Astrocyte of the spinal cord (primary cell): ENCODE data around the gene SNRNP25.

Source experiments
- DNase-seq: peaks from one replicate; pipeline ENCODE4 v3.0.0; 2011; ENCODE audit warnings: low read depth, low spot score
- H3K4me3 ChIP-seq: 2 replicates; pipeline ENCODE4 v1.5.1; 2011; ENCODE audit warnings: low read depth, mild to moderate bottlenecking, low read length, moderate library complexity
- in situ Hi-C: cut with HindIII; loops from 2 replicates; pipeline ENCODE4 v1.10.0; 2017; ENCODE audit warnings: low sequenced_read_pairs
- TF ChIP-seq, protein P1 (sequence below): IDR thresholded peaks from 2 replicates; pipeline ENCODE4 v1.5.1; 2012; ENCODE audit warnings: low read depth, mild to moderate bottlenecking, low read length, inconsistent platforms

SNRNP25 gene

DNA sequence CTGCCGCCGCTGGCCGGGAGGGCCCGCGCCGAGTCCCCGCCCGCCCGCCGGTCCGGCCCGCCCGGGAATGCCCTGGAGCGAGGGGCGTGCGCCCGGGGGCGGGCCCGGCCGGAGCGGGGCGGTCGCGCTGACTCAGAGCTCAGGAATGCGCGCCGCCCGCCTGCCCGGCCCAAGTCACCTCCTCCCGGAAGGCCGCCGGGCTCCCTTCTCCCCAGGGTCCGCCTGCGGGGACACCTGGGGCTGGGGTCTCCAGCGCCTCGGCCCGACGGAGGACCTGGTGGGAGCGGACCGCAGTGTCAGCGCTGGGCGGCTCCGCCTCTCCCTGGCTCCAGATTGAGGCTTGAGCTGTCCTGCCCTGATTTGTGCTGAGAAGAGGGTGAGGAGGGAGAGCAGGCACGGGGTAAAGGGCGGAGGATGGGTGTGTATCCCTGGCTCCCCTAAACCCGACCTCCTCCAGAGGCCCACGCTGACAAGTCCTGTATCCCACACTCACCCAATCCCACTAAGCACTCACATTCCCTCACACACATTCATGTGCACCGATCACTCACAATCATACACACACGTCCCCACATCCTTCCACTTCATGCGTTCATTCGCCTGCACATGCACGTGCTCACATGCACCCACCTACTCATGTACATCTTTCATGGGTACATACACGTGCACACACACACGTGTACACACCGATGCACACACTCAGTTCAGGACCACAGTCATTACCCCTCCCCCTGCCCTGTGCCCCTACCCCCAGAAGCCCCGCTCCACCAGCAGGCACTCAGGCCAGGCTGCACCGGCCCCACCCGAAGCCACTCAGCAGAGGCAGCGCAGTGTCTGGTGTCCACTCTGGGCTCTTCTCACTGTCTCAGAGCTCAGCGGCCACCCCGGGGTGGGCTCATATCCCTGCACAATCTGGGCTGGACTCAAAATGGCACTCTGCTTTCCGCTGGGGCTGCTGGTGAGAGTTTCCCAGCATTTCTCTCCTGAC is 19.2 kb downstream of the SNRNP25 start, which contains the start of gene RHBDF1:
Gene RHBDF1 (minus strand): TSS at position 71 of the 988 bp plus-strand sequence. CDS start 7,616 bp downstream, outside the sequence.
- in situ Hi-C loops, result no loop called here
- H3K4me3 ChIP-seq, result peak within 1 kb of the TSS; percentile 65
- TF ChIP-seq, protein P1, sequence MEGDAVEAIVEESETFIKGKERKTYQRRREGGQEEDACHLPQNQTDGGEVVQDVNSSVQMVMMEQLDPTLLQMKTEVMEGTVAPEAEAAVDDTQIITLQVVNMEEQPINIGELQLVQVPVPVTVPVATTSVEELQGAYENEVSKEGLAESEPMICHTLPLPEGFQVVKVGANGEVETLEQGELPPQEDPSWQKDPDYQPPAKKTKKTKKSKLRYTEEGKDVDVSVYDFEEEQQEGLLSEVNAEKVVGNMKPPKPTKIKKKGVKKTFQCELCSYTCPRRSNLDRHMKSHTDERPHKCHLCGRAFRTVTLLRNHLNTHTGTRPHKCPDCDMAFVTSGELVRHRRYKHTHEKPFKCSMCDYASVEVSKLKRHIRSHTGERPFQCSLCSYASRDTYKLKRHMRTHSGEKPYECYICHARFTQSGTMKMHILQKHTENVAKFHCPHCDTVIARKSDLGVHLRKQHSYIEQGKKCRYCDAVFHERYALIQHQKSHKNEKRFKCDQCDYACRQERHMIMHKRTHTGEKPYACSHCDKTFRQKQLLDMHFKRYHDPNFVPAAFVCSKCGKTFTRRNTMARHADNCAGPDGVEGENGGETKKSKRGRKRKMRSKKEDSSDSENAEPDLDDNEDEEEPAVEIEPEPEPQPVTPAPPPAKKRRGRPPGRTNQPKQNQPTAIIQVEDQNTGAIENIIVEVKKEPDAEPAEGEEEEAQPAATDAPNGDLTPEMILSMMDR, result no peak
- DNase-seq, result no peak

DNA sequence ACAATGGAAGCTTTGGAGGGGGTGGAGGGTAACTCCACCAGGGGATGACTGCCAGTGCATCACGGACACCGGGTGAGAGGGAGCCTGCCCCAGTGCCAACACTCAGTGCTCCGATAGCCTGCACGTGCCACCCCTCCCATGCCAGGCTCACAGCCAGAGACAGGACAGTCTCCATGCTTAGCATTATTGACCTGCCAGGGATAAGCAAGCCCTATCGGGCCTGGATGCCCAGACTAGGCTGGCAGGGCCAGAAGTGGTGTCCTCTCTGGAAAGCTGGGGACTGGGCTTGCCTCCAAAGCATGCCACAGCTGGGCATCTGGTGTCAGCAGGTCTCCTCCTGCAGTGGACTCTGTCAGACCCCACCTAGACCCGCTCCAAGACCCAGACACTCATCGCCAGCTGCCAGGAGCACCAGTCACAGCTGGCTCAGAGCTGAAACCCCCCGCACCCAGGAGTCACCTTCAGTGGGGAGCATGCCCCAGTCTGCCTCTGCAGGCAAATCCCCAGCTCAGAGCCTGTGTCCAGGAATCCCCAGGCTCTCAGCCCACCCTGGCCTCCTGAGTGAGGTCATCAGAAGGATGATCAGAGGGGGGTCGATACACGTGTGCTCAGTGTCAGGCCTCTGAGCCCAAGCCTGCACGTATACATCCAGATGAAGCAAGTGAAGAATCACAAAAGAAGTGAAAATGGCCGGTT is 20.6 kb downstream of the SNRNP25 start:
- TF ChIP-seq, protein P1, result no peak
- DNase-seq, result no peak
- in situ Hi-C loops, result no loop called here
- no peak overlapping the region for H3K4me3 ChIP-seq

DNA sequence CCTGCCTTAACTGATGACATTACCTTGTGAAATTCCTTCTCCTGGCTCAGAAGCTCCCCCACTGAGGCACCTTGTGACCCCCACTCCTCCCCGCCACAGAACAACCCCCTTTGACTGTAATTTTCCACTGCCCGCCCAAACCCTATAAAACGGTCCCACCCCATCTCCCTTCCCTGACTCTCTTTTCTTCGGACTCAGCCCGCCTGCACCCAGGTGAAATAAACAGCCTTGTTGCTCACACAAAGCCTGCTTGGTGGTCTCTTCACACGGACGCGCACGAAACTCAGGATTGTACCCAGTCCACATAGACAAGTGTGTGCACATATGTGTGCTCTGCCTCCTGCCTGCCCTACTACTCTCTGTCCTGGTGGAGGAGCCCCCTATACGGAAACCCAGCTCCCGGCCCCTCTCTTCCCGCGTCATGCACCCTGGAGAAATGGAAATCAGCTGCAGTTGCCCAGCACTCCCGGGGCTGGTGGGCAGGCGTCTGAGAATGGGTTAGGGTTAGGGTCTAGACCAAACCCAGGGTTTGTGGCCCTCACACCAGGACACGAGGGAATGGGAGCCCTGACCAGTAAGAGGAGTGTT is 21.2 kb downstream of the SNRNP25 start:
- H3K4me3 ChIP-seq, result no peak overlapping the region

DNA sequence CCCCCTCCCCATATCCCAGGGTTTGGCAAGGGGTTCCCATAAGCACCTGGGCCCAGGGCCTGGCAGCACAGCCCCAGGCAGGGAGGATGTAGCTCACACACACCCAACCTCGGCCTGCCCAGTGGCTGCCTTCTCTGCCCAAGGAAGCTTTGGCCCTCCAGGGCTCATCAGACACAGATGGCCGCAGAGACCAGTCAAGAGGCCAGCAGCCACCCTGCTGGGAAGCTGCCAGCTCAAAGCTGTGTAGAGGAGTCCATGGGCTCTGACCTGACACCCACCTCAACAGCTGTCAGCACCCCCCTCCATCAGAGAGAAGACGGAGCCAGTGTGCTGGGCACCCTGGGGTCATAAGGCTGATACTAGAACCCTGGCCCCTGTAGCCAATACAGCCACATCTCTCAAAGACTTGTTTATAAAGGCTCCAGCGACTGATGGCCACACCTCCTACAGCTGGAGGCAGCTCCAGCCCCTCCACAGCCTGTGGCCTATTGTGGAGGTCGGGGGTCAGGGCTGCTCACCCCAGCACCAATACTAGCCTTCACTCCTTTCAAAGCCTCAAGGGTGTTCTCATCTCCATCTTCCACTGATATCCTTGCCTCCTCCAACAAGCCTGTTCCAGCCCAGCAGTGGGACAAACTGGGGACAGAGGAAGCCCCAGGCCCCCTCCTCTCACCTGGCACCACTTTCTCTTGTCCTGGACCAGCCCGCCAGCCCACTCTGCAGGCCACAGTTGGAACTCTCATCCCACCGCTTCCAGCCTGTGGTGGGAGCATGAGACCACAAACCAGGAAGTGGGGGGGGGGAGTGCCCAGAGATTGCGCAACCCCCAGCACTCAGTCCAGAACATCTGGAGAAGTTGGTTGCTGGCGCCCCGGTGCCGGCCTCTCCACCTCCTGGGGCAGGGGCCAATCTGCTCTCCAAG is 22.2 kb downstream of the SNRNP25 start:
- TF ChIP-seq, protein P1, result peak; percentile 28
- peak; percentile 77 for DNase-seq
- no peak overlapping the region for H3K4me3 ChIP-seq

More for the DNA sequence above, 21.2 kb downstream of the SNRNP25 start:
- TF ChIP-seq, protein P1, result no peak
- in situ Hi-C loops, result no loop called here
- no peak for DNase-seq

DNA sequence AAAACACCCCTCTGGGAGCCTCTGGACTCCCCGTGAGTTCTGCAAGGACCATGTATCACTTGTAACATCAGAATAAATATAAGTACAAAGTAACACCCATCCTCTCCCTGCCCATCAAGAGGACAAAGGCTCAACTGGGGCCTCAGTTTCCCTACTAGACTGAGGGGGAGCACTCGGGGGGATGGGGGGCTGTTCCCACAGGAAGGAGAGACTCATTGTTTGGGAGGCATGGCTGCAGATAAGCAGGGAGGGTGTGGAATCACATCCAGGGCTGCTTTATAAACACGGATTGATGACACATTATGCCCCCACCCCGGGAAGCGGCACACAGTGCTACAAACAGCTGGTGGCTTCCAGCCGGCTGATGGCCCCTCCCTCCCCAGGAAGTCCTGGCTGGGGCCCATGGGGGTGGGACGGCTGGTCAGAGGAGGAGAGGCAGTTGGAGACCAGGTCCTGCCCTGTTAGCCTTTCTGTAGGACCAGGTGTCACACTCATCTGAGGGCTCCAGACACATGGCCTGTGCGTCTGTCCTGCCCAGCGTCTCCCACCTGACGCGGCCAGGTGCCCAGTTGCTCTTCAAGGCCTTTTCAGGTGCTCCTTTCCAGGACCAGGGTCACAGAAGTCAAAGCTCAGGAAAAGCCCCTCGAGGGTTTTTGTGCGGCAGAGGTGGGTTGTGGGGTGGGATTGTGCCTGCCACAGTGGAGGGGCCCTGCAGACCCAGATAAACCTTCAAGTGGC is 23.1 kb downstream of the SNRNP25 start:
- H3K4me3 ChIP-seq, result no peak overlapping the region
- peak; percentile 69 for DNase-seq
- in situ Hi-C loops, result no loop called here
- TF ChIP-seq, protein P1, result no peak

More for the DNA sequence above, 22.2 kb downstream of the SNRNP25 start:
- in situ Hi-C loops, result no loop called here
